ENCODE results near the gene CAV1. TPM values are rescaled to one million over a fixed set of nuclear protein-coding genes. Genes with fewer than 3 reads are reported as not detected.
A peak's percentile ranks its signal among the peaks of the same experiment; 100 is the strongest.

The CAV1 gene
- total RNA-seq, 4 donors from 2014 or later: 21.7 to 171 (median 86.8) TPM

DNA sequence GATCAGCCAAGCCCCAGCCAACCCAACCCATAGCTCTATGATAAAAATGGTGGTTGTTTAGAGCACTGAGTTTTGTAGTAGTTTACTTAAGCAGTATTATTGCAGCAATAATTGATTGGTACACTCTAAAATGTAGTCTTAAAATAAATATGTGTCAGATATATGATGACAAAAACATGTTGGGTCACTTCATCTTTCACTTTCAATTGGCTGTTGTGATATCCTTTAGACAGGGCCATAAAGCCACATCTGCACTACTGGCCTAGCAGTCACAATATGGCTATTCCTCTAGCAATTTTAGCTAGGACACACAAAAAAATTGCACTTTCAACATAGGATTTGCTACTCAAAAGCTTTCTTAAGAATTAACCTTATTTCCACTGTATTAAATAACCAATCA lies 5.9 kb upstream of the CAV1 start:
- Histone ChIP-seq H3K36me3 (no peaks in the 10 kb centered on the region), H3K27me3 (no peaks in the 10 kb centered on the region), H3K4me1 (peaks cover 5 to 29% (median 16%) of the 10 kb centered on the region in 3 donors), H3K4me3 (no peak overlapping the region), H3K9me3 (no peaks in the 10 kb centered on the region), H3K27ac (no peak overlapping the region)
- TF ChIP-seq, protein P1, sequence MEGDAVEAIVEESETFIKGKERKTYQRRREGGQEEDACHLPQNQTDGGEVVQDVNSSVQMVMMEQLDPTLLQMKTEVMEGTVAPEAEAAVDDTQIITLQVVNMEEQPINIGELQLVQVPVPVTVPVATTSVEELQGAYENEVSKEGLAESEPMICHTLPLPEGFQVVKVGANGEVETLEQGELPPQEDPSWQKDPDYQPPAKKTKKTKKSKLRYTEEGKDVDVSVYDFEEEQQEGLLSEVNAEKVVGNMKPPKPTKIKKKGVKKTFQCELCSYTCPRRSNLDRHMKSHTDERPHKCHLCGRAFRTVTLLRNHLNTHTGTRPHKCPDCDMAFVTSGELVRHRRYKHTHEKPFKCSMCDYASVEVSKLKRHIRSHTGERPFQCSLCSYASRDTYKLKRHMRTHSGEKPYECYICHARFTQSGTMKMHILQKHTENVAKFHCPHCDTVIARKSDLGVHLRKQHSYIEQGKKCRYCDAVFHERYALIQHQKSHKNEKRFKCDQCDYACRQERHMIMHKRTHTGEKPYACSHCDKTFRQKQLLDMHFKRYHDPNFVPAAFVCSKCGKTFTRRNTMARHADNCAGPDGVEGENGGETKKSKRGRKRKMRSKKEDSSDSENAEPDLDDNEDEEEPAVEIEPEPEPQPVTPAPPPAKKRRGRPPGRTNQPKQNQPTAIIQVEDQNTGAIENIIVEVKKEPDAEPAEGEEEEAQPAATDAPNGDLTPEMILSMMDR (IDR thresholded peaks at IDR 0.05): no peak
- no peak for TF ChIP-seq POLR2A (IDR thresholded peaks at IDR 0.05)
- DNase-seq: no peak
- intact Hi-C loops (cut with DNase I): no loop called here

DNA sequence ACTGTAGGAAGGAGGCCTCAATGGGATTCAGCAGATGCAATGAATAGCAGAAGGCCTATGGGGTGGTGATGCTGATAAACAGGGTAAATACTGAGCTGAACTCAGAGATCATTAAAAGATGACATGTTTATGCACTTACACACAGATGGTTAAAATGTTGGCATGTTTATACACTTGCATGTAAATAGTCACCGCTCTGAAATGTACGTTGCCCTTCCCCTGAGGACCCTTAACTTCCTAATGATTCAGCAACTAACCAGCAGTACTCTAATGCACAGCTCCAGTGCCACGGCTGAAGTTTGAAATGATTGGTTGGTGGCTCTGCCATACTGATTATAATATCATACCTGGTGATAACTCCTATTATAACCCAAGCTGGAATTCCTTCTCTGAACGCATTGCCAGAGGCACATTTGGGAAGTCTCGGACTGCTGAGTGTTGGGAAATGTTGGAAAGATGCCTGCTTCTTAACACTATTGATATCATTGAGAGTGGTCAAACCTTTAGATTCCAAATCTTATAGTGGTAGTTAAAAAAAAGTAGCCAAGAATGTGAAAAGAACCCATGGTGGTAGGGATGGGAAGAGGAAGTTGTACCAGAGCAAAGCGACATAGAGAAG lies 3.7 kb upstream of the CAV1 start:
- Histone ChIP-seq H3K4me1 (peaks cover 16 to 49% (median 19%) of the 10 kb centered on the region in 3 donors), H3K36me3 (no peaks in the 10 kb centered on the region), H3K27me3 (peaks cover 0 to 12% (median 0%) of the 10 kb centered on the region in 4 donors), H3K4me3 (no peak overlapping the region), H3K27ac (peak overlapping the region in 3 of 4 donors; percentile 53 to 97 (median 93)), H3K9me3 (no peaks in the 10 kb centered on the region)
- no peak for TF ChIP-seq POLR2A (IDR thresholded peaks at IDR 0.05)
- TF ChIP-seq, protein P1 (IDR thresholded peaks at IDR 0.05): no peak
- WGBS, 2 donors: 81 to 91% methylated on average over 6 of the region's 6 CpGs
- intact Hi-C loops (cut with DNase I): no loop called here
- DNase-seq: no peak

DNA sequence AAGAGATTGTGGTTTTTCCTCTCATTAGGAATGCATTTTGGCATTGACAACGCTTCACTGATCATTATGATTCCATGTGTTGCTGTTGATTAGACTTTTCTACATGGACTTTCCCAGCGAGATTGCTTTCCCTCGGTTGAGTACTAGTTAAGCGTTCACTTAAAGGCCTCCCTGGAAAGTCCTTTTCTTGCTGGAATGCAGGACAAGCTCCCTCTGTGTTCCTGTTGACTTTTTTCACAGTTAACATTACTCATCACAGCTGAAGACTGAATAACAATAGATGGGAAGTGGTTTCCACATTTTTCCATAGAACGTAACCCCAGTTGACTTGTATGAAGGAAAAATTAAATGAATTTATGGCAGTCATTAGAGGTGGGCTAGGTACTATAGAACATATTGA lies 2.6 kb upstream of the CAV1 start:
- Histone ChIP-seq H3K4me3 (no peak overlapping the region), H3K27me3 (peaks cover 0 to 16% (median 0%) of the 10 kb centered on the region in 4 donors), H3K9me3 (no peaks in the 10 kb centered on the region), H3K27ac (peak overlapping the region; percentile 47 to 97 (median 73)), H3K4me1 (peaks cover 20 to 60% (median 20%) of the 10 kb centered on the region in 3 donors), H3K36me3 (no peaks in the 10 kb centered on the region)
- TF ChIP-seq POLR2A (IDR thresholded peaks at IDR 0.05): no peak
- TF ChIP-seq, protein P1 (IDR thresholded peaks at IDR 0.05): no peak
- DNase-seq: no peak
- 32 to 37% methylated on average over 5 of the region's 5 CpGs for WGBS, 2 donors
- intact Hi-C loops (cut with DNase I): no loop called here

DNA sequence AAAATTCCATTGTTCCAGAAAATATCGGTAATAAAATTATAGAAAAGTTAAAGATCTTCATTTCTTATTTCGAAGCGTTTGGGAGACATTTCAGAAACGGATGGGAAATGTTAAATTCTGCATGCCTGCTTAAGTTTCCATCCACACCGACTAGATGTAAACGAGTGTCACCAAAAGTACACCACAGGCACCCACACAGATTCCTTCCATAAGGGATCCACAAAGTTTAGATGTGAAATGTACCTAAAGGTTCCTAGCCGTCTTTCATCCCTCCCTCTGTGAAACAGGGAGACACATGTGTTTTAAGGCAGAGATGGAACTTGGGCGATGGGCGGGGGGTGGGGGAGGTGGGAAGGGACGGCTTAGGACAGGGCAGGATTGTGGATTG lies 621 bp upstream of the CAV1 start:
- H3K27me3 ChIP-seq: peaks cover 0 to 16% (median 0%) of the 10 kb centered on the region in 4 donors
- DNase-seq: no peak
- WGBS, 2 donors: 10 to 19% methylated on average over 7 to 10 of the region's 10 CpGs
- peak overlapping the region; percentile 56 to 90 (median 75) for H3K4me3 ChIP-seq
- peaks cover 24 to 79% (median 28%) of the 10 kb centered on the region in 3 donors for H3K4me1 ChIP-seq
- intact Hi-C loops (cut with DNase I): no loop called here
- H3K36me3 ChIP-seq: peaks cover 0 to 10% (median 0%) of the 10 kb centered on the region in 3 donors
- no peaks in the 10 kb centered on the region for H3K9me3 ChIP-seq
- TF ChIP-seq, protein P1 (IDR thresholded peaks at IDR 0.05): no peak
- no peak for TF ChIP-seq POLR2A (IDR thresholded peaks at IDR 0.05)
- peak overlapping the region; percentile 93 to 98 (median 95) for H3K27ac ChIP-seq

DNA sequence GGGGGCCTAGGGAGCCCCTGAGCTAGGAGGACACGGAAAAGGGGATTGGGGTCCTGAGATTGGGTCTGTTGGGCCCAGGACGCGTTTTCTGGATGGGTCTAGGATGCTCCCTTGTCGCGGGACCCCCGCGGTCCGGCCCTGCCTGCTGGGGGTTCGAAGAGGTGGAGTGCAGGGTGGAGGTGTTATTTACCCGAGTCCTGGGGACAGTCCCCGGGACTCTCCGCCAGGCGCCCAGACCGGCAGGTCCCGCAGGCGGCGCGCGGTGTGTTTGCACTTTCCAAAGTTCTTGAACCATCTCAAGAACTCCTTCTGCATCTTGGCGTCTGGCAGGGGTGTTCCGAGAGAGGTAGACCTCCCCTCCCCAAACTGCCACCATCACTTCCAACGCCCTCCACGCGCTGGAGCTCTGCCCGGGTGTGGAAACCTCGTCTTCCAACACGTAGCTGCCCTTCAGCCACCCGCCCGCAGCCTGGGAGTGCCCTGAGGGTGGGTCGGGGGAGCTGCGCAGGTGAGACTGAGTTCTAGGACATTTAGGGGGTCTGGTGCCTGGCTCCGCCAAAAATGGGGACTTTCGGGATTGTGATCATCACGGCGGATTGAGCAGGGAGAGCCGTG lies 569 bp downstream of the CAV1 start:
- Histone ChIP-seq H3K4me1 (peaks cover 24 to 91% (median 31%) of the 10 kb centered on the region in 3 donors), H3K9me3 (no peaks in the 10 kb centered on the region), H3K36me3 (peaks cover 0 to 12% (median 0%) of the 10 kb centered on the region in 3 donors), H3K27me3 (peaks cover 0 to 16% (median 0%) of the 10 kb centered on the region in 4 donors), H3K27ac (peak overlapping the region; percentile 93 to 98 (median 95)), H3K4me3 (peak overlapping the region; percentile 56 to 90 (median 75))
- no peak for TF ChIP-seq POLR2A (IDR thresholded peaks at IDR 0.05)
- TF ChIP-seq, protein P1 (IDR thresholded peaks at IDR 0.05): peak in 2 of 6 experiments; percentile 9 to 42
- WGBS, 2 donors: 0% methylated on average over 15 to 21 of the region's 36 CpGs
- no peak for DNase-seq
- intact Hi-C loops (cut with DNase I): loop anchor here (5.0 kb wide), 2 partner anchors 208 to 268 kb away; no protein-coding TSS in a partner anchor
